HCT116 (cell line): ENCODE data around the gene RPS6KA2. TPM values are rescaled to one million over a fixed set of nuclear protein-coding genes. Genes with fewer than 3 reads are reported as not detected.
A peak's percentile ranks its signal among the peaks of the same experiment; 100 is the strongest.

Source experiments
- ATAC-seq: fragments of 200-7000 bp; cut with Tn5 transposase; 2 replicates; pipeline ENCODE4 v1.9.1; 2020; ENCODE audit warnings: mild to moderate bottlenecking, moderate library complexity
- BruUV-seq: library from RNA; stranded (reverse); fragments of 400-500 nt; replicated peaks from 2 replicates; lab custom pipeline; 2021; lab: Mats Ljungman, UMichigan
- CTCF ChIA-PET: fragments of 300-600 bp; sonication (Branson Sonifier 250); formaldehyde crosslinking; loops from one replicate; lab custom pipeline; 2021; ENCODE audit warnings: antibody characterized with exemption; lab: Charles Lee
- POLR2A ChIA-PET: fragments of 300-600, 350-600 bp; sonication (Branson Sonifier 250); formaldehyde crosslinking; loops from one replicate; lab custom pipeline; 2021; ENCODE audit warnings: antibody characterized with exemption; lab: Charles Lee
- RAD21 ChIA-PET, 2 experiments: fragments of 300-600 bp; sonication (Branson Sonifier 250); formaldehyde crosslinking; loops; one replicate each; lab custom pipeline; 2023; ENCODE audit warnings: low total read pairs in 2 of 2; ENCODE audit not compliant: uncharacterized antibody in 2 of 2, unreplicated experiment in 2 of 2, low non-redundant PET in 1 of 2; lab: Charles Lee
- DNase-seq: peaks from one replicate; pipeline ENCODE4 v3.0.0-alpha.2; 2010; ENCODE audit warnings: low read depth, low spot score
- H2AFZ ChIP-seq: fragments of 200-600 bp; shearing (Covaris generic), sonication (generic); 2 replicates; pipeline ENCODE4 v1.6.1; 2017; ENCODE audit warnings: low read depth, mixed run types, mixed read lengths, antibody characterized with exemption, low read length; ENCODE audit not compliant: poor library complexity, severe bottlenecking
- H3K27ac ChIP-seq: 2 replicates; pipeline ENCODE4 v1.5.1; 2012; ENCODE audit warnings: low read depth, low read length
- H3K27me3 ChIP-seq: fragments of 200-600 bp; sonication (generic); 2 replicates; pipeline ENCODE4 v1.6.1; 2016; ENCODE audit warnings: mixed run types, low read length, mixed read lengths; ENCODE audit not compliant: insufficient read depth
- H3K36me3 ChIP-seq, 2 experiments: fragments of 200-500 bp in 1 of 2; fragments of 200-600 bp in 1 of 2; sonication (Bioruptor generic) in 1 of 2; sonication (generic) in 1 of 2; 2 replicates each; pipeline versions ENCODE4 v1.5.1 to v1.6.1; 2014 to 2016; ENCODE audit warnings: low read length in 2 of 2, inconsistent platforms in 1 of 2, mixed read lengths in 1 of 2, mixed run types in 1 of 2; ENCODE audit not compliant: insufficient read depth in 2 of 2, control insufficient read depth in 1 of 2
- H3K4me1 ChIP-seq, 2 experiments: fragments of 200-600 bp in 1 of 2; sonication (generic) in 1 of 2; 2 replicates each; pipeline versions ENCODE4 v1.5.1 to v1.6.1; 2012 to 2017; ENCODE audit warnings: low read length in 2 of 2, inconsistent platforms in 1 of 2, mild to moderate bottlenecking in 1 of 2, mixed read lengths in 1 of 2, mixed run types in 1 of 2, moderate library complexity in 1 of 2; ENCODE audit not compliant: insufficient read depth in 2 of 2, control insufficient read depth in 1 of 2
- H3K4me2 ChIP-seq: fragments of 200-600 bp; sonication (generic); 2 replicates; pipeline ENCODE4 v1.6.1; 2017; ENCODE audit warnings: mixed run types, low read length, mixed read lengths
- H3K4me3 ChIP-seq, 2 experiments: fragments of 200-600 bp in 1 of 2; sonication (generic) in 1 of 2; replicated peaks in 1 of 2; 2 replicates each; pipeline ENCODE4 v1.5.1; 2011 to 2016; ENCODE audit warnings: low read length in 2 of 2, control low read depth in 1 of 2, low read depth in 1 of 2, mild to moderate bottlenecking in 1 of 2, mixed read lengths in 1 of 2, mixed run types in 1 of 2
- H3K79me2 ChIP-seq: fragments of 200-600 bp; sonication (generic); 2 replicates; pipeline ENCODE4 v1.6.1; 2017; ENCODE audit warnings: mild to moderate bottlenecking, mixed run types, low read length, moderate library complexity, mixed read lengths; ENCODE audit not compliant: insufficient read depth
- H3K9ac ChIP-seq: fragments of 200-600 bp; sonication (generic); 2 replicates; pipeline ENCODE4 v1.6.1; 2016; ENCODE audit warnings: low read length, mixed read lengths
- H3K9me2 ChIP-seq: fragments of 200-600 bp; sonication (generic), shearing (Covaris generic); 2 replicates; pipeline ENCODE4 v1.6.1; 2017; ENCODE audit warnings: mixed run types, mild to moderate bottlenecking, moderate library complexity; ENCODE audit not compliant: insufficient read depth
- H3K9me3 ChIP-seq, 2 experiments: fragments of 200-500 bp in 1 of 2; fragments of 200-600 bp in 1 of 2; sonication (Bioruptor generic) in 1 of 2; sonication (generic) in 1 of 2; 2 replicates each; pipeline ENCODE4 v1.6.1; 2014 to 2017; ENCODE audit warnings: low read length in 2 of 2, mixed read lengths in 2 of 2, inconsistent platforms in 1 of 2, low read depth in 1 of 2, mild to moderate bottlenecking in 1 of 2, mixed run types in 1 of 2, moderate library complexity in 1 of 2; ENCODE audit not compliant: control insufficient read depth in 1 of 2, insufficient read depth in 1 of 2
- H4K20me1 ChIP-seq: fragments of 200-600 bp; sonication (generic), shearing (Covaris generic); 2 replicates; pipeline ENCODE4 v1.6.1; 2017; ENCODE audit warnings: mixed run types, mild to moderate bottlenecking, moderate library complexity; ENCODE audit not compliant: insufficient read depth
- EGR1 ChIP-seq: IDR thresholded peaks from 2 replicates; pipeline ENCODE4 v1.6.1; 2012; ENCODE audit warnings: low read depth
- EZH2 ChIP-seq: fragments of 200-600 bp; sonication (generic); IDR thresholded peaks from 2 replicates; pipeline ENCODE4 v1.6.1; 2017; ENCODE audit warnings: antibody characterized with exemption, mixed run types
- POLR2AphosphoS5 ChIP-seq: IDR thresholded peaks from 2 replicates; pipeline ENCODE4 v1.6.1; 2011; ENCODE audit warnings: mild to moderate bottlenecking, low read depth, low read length, moderate library complexity
- RAD21 ChIP-seq: IDR thresholded peaks from 2 replicates; pipeline ENCODE4 v1.6.1; 2012; ENCODE audit warnings: low read depth, mild to moderate bottlenecking
- SIN3A ChIP-seq: IDR thresholded peaks from 2 replicates; pipeline ENCODE4 v1.6.1; 2012; ENCODE audit warnings: low read depth
- SP1 ChIP-seq: IDR thresholded peaks from 2 replicates; pipeline ENCODE4 v1.6.1; 2012; ENCODE audit warnings: low read depth
- SRF ChIP-seq: IDR thresholded peaks from 2 replicates; pipeline ENCODE4 v1.6.1; 2012; ENCODE audit warnings: low read depth
- ZBTB33 ChIP-seq: IDR thresholded peaks from 2 replicates; pipeline ENCODE4 v1.6.1; 2011; ENCODE audit warnings: mild to moderate bottlenecking, low read length, moderate library complexity; ENCODE audit not compliant: insufficient replicate concordance; ENCODE audit errors: extremely low read depth
- ZFX ChIP-seq: fragments of 450-650 bp; IDR thresholded peaks from 2 replicates; pipeline ENCODE4 v1.6.1; 2017
- ZNF274 ChIP-seq: fragments of 200-500 bp; sonication (Bioruptor generic); IDR thresholded peaks from 2 replicates; pipeline ENCODE4 v1.6.1; 2014; ENCODE audit warnings: mild to moderate bottlenecking, low read depth, low read length, inconsistent platforms
- intact Hi-C: fragments of 100-400 bp; cut with micrococcal nuclease; formaldehyde crosslinking; loops from 2 replicates; pipeline ENCODE4 v1.10.0; 2022
- total RNA-seq: library from RNA; stranded (reverse); gene quantifications from one replicate; pipeline ENCODE4 v1.2.1, GENCODE V29; 2021; ENCODE audit not compliant: unreplicated experiment
- TF ChIP-seq, protein P1 (sequence below), 3 experiments: fragments of 200-600 bp in 1 of 3; sonication (generic) in 1 of 3; IDR thresholded peaks in 2 of 3; conservative IDR thresholded peaks in 1 of 3; 2 replicates each; pipeline ENCODE4 v1.5.1; 2012 to 2017; ENCODE audit warnings: low read depth in 2 of 3, low read length in 2 of 3, antibody characterized with exemption in 1 of 3, borderline replicate concordance in 1 of 3, control low read depth in 1 of 3, mild to moderate bottlenecking in 1 of 3, mixed read lengths in 1 of 3, mixed run types in 1 of 3, moderate library complexity in 1 of 3; ENCODE audit not compliant: insufficient read depth in 1 of 3

Gene RPS6KA2
- total RNA-seq, 1 experiment from 2014 or later = 8.5 TPM

DNA sequence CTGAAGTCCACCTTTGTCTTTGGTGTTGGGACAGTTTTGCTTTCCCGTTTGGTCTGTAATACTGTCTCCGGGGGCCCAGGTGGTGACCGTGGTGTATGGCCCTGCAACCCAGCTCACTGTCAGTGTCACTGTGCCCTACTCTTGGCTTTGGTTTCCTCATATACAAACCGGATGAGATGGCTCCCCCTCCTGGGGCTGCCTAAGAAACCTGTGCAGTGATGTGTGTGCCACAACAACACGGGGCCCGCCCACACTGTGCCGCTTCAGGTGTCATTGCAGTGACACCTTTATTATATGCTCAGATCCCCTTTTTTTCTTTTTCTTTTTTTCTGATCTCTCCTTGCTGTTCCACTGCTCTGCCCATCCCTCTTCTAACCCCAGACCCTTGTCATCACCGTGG is 114.5 kb downstream of the RPS6KA2 start:
- Histone ChIP-seq H3K27me3 (no peaks in the 10 kb centered on the region), H3K9me2 (no peaks in the 10 kb centered on the region), H4K20me1 (no peaks in the 10 kb centered on the region), H2AFZ (no peak overlapping the region), H3K79me2 (no peaks in the 10 kb centered on the region), H3K9me3 (no peaks in the 10 kb centered on the region), H3K4me1 (peaks cover 9 to 23% of the 10 kb centered on the region in 2 experiments), H3K27ac (no peak overlapping the region), H3K4me2 (peak overlapping the region; percentile 49; the same call in 1 of the 2 replicates), H3K9ac (no peak overlapping the region), H3K36me3 (no peaks in the 10 kb centered on the region), H3K4me3 (no peak overlapping the region)
- BruUV-seq = no TSS peak
- ChIA-PET POLR2A (no interaction called here), CTCF (interaction anchor here (0.7 kb wide), 1 partner anchor 29 kb away, joined by 3 read pairs; no protein-coding TSS in a partner anchor), RAD21 (no interaction called here)
- DNase-seq (peak; percentile 27), ATAC-seq (peak; percentile 92)
- TF ChIP-seq ZFX (no peak), SRF (no peak), RAD21 (peak; percentile 51), ZNF274 (no peak), ZBTB33 (no peak), EZH2 (no peak), SP1 (no peak), POLR2AphosphoS5 (0 out of 2 replicates have a peak, but pooled peaks have one; percentile 16), SIN3A (no peak), EGR1 (peak; percentile 36; the same call in 1 of the 2 replicates)
- TF ChIP-seq, protein P1, sequence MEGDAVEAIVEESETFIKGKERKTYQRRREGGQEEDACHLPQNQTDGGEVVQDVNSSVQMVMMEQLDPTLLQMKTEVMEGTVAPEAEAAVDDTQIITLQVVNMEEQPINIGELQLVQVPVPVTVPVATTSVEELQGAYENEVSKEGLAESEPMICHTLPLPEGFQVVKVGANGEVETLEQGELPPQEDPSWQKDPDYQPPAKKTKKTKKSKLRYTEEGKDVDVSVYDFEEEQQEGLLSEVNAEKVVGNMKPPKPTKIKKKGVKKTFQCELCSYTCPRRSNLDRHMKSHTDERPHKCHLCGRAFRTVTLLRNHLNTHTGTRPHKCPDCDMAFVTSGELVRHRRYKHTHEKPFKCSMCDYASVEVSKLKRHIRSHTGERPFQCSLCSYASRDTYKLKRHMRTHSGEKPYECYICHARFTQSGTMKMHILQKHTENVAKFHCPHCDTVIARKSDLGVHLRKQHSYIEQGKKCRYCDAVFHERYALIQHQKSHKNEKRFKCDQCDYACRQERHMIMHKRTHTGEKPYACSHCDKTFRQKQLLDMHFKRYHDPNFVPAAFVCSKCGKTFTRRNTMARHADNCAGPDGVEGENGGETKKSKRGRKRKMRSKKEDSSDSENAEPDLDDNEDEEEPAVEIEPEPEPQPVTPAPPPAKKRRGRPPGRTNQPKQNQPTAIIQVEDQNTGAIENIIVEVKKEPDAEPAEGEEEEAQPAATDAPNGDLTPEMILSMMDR (IDR thresholded peaks at IDR 0.05 in 2 of 3, conservative IDR thresholded peaks at IDR 0.05 in 1 of 3; ENCODE audit: borderline replicate concordance in 1 of 3, insufficient read depth in 1 of 3, low read depth in 2 of 3, low read length in 2 of 3) = peak in 2 of 3 experiments; percentile 47; a peak in 4 of 6 replicates
- intact Hi-C loops = loop anchor here (1.0 to 5.0 kb wide), 2 partner anchors 180 to 237 kb away; no protein-coding TSS in a partner anchor
